Activated CD4-positive, alpha-beta T cell treated with anti-CD3 and anti-CD28 coated beads, Interleukin-2, Interleukin-6, amounts not matched to agents 100 ng/mL and 50 ng/mL, durations not matched to agents 16 hours and 8 hours (primary cell): Measurements from ENCODE around the gene UBE2I.
"Not testable (repeated sequence)": the region's sequence is repeated elsewhere in the genome, so short reads cannot be mapped to it uniquely, and the experiment has no call there.

ENCODE experiments used
- DNase-seq: peaks from one replicate; pipeline ENCODE4 v3.0.0-alpha.2; 2020

Gene UBE2I

DNA sequence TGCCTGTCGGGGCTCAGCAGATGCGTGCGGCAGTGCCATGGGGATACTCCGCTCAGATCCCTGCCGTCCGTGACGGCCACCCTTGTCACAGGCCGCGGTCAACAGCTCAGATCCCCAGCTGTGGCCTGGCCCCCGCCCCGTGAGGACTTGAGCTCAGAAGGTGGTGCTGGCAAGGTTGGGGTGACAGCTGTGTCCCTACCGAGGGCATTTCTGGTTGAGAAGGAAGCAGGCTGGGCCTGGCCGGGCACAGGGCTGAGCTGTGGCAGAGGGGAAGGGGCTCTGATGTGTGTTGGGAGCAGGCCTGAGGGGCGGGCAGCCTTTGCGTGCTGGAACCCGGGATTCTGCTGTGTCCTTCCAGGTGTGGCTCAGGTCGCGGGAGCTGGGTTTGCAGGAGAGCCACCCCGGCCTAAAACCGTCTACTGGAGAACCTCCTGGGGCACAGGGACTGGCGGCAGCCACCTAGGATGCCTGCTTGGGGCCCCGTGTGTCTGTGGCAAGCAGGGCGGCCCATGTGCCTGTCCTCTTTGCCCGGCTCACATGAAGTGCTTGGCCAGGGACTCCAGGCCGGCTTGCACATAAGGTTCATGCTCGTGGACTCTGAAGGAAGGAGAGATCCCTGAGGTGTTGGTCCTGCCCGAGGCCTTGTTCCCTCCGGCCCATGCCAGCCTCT is 5.1 kb downstream of the UBE2I start:
- no peak for DNase-seq

DNA sequence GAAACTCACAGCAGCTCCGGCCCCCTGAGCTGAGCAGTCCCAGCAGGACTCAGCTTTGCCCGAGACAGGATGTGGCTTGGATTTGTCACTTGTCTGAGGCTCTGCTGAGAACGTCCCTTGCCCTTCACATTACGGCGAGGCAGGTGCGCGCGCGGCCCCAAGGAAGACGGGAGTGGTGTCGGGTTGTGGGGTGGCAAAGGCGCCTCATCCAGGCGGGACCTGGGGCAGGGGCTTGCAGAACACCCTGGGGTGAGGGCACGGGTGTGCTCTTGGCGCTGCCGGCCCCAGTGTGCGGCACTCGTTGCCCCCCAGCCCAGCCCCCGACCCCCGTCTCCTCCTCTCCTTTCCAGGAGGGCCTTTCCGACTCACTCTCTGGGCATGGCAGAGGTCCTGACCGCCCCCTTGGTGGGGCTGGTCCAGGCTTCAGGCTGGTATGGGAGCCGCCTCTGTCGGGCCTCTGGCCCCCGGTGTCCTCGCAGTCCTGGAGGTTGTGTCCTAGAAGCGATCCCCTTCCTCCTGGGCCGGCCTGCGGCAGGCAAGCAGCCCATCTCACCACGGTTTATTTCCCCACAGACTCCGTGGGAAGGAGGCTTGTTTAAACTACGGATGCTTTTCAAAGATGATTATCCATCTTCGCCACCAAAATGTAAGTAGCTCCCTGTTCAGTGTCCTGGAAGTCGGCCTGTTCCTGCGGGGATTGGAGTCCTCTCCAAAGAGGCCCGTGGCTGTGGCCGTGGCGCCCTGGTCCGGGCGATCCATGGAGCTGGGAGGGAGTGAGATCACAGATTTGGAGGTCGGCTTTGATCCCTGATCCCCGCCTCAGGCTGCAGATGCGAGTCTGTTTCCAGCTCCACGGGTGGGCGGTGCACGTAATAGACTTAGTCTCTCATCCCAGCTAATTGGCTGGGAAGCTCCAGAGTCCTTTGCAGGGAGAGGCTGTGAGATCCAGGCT is 5.9 kb downstream of the UBE2I start:
- DNase-seq: no peak

DNA sequence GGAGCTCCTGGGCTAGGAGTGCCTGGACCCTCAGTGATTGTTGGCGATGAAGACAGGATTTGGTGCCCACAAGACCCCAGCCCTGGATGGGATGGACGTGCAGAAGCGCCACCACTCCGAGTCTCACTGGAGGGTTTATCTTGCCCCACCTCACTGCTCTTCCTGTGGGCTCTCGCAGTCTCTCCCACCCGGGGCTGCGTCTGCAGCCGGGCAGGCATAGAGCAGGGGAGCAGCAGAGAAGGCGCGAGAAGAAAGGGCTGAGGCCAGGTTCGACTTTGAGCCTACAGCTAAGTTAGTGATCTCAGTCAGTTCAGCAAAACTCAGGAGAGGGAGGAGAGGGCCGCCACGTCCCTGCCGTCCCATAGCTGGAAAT is 6.6 kb downstream of the UBE2I start:
- no peak for DNase-seq

DNA sequence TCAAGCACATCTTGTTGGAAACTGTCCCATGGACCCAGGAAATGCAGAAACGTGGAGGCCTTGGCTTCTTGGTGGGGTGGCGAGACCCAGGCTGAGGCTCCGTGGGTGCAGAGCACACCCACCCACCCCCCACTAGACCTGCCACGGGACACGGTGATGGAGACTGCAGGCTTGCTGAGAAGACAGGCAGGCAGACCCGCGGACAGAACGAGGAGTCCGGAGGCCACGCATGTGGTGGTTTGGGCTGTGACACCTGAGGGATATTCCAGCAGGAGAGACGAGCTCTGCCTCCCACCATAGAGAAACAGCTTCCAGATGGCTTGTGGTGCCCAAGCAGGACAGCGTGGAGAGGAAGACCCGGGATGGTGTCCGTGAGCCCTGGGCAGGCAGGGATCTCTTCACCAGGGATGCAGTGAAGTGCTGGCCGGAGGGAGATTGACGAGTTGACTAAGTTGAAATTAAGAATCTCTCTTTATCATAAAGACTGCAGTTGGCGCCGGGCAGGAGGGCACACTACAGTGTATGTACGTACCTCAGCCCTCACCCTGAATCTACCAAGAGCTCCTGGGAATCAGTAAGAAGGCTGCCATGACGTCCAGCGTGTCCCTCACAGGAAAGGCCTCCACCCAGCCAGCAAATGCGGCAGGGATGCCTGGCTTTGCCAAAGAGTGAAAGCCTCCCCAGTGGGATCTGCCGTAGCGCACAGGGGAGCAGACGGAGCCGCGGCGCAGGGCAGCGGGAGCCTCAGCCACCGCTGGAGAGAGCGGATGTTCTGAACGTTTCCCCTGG is 8.2 kb downstream of the UBE2I start:
- DNase-seq: no peak

DNA sequence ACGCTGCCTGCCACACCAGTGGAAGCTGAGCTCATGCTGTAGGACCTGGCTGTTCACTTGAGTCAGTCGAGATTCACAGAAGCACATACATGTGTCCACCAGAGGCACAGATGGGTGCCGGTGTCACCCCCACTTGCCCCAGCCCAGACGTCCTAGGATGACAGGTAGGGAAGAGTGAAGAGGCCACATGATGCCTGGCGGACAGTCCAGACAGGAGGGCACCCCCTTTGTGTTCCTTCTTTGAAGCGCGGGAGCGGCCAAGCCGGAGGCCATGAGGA is 8.8 kb downstream of the UBE2I start:
- no peak for DNase-seq

DNA sequence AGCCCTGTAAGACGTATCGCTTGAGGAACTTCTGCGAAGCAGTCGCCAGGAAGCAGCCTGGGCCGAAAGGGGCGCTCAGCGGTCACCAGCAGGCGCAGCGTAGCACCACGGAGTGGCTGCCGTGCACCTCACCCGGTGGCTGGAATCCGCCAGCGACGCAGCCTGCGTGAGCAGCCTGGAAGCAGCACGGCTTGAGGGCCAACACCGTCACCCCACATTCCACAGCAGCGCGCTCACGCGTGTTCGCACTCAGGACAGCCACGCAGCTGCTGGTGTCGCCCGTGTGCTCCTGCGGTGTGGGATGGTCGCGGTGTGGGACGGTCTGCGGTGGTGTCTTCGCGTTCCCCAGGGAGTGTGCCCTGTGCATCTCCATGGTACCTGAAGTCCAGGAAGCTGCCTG is 9.6 kb downstream of the UBE2I start:
- no peak for DNase-seq

DNA sequence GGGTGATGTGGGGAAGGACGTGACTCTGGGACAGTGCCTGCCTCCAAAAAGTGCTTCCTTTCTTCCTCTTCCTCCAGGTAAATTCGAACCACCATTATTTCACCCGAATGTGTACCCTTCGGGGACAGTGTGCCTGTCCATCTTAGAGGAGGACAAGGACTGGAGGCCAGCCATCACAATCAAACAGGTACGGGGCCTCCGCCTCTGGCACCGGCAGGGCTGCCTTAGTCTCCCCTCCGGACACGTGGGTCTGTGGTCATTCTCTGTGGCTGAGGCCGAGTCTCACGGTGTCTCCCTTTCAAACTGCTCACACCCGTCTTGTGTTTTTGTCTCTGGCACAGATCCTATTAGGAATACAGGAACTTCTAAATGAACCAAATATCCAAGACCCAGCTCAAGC is 10.7 kb downstream of the UBE2I start:
- DNase-seq: no peak

DNA sequence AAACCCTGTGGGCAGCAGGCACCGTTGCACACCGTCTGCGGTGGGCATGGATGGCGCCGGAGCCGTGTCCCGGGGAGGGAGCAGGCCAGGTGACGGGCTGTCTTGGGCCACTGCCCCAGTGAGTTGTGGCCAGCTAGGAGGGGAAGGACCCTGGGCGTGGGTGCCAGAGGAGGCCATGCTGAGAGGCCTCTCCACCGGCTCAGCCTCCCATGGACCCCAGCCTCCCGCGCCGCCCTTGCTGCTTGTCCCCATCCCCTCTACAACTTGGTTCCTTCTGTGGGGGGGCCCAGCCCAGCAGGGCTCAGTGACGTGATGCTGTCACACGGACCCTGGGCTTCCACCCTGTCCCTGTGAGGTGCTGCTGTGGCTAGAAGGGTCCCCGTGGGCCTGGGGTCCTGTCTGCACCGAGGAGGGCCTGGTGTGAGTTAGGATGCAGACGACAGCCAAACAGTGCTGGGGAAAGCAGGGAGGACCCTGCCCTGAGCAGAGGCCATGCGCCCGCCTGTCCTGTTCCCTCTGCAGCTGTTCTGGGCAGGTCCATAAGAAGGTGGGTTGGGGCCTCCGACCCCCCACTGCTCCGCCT is 11.3 kb downstream of the UBE2I start:
- no peak for DNase-seq

DNA sequence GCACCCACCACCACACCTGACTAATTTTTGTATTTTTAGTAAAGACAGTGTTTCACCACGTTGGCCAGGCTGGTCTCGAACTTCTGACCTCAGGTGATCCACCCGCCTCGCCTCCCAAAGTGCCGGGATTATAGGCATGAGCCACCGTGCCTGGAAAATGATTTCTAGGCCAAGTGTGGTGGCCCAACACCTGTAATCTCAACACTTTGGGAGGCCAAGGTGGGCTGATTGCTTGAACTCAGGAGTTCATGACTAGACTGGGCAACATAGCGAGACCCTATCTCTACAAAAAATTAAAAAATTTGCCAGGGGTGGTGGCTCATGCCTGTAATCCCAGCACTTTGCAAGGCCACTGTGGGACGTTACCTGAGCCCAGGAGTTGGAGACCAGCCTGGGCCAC is 13.0 kb downstream of the UBE2I start:
- DNase-seq: no peak

DNA sequence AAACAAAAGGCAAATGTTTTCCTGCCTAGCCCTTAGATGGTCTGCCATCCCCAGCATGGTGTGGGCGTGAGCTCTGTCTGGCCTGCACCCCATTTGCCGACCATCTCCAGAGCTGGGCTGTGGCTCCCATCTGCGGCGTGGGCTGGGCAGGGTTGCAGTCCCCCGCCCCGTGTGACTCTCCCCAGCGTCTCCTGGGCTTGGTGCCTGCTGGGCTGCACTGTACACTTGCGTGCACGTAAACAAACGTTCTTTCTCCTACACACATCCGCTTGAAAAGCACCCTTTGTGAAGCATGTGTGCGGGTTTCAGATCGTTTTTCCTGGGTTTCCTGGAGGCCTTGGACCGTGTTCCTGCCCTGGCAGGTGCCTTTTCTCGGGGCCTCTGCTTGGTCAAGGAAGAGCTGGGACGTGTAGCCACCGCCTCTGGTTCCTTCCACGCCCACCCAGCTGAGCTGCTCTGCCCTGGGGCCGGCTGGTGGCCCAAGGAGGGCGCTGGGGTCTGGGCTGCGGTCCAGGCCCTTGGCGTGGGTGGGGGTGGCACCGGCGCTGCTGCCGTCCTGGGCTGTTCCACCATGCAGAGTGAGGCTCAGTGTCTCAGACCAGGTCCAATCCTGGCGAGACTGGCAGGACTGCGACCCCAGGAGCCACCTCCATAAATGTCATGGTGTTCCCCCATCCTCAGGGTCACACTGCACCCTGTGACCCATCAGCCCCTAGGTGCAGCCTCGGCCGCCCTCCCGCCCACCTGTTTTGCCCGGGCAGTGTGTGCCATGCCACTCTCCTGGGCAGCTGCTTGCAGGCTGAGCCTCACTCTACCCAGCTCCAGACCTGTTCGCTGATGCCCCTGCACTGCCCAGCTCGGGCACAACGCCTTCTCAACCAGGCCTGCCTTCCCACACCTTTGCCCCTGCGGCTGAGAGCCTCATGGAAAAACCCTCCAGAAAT is 14.1 kb downstream of the UBE2I start:
- DNase-seq: no peak

DNA sequence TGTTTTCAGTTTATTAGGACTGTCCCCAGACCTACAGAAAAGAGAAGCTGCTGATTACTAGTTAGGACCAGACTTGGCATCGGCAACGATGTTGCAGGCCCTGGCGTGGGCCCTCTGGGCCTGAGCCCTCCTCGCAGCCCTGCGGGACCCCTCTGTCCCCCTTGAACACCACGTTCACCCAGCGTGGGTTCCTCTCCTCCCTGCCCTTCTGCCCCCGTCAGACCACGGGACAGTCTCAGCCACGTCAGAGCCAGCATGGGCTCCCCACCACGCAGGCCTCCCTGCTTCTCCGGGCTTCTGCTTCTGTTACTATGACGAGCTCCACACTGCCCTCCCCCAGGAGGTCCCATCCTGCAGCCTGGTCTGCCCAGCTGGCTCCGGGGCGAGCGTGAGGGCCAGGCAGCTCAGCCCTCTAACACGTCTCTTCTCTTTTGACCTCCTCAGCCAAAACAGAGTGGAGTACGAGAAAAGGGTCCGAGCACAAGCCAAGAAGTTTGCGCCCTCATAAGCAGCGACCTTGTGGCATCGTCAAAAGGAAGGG is 14.9 kb downstream of the UBE2I start:
- no peak for DNase-seq

DNA sequence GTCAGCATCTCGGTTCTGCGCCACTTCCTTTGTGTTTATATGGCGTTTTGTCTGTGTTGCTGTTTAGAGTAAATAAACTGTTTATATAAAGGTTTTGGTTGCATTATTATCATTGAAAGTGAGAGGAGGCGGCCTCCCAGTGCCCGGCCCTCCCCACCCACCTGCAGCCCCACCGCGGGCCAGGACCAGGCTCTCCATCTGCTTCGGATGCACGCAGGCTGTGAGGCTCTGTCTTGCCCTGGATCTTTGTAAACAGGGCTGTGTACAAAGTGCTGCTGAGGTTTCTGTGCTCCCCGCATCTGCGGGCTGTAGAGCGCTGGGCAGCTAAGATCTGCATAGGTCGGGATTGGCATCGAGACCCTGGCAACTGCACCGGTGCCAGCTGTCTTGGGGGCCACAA is 15.8 kb downstream of the UBE2I start:
- no peak for DNase-seq

DNA sequence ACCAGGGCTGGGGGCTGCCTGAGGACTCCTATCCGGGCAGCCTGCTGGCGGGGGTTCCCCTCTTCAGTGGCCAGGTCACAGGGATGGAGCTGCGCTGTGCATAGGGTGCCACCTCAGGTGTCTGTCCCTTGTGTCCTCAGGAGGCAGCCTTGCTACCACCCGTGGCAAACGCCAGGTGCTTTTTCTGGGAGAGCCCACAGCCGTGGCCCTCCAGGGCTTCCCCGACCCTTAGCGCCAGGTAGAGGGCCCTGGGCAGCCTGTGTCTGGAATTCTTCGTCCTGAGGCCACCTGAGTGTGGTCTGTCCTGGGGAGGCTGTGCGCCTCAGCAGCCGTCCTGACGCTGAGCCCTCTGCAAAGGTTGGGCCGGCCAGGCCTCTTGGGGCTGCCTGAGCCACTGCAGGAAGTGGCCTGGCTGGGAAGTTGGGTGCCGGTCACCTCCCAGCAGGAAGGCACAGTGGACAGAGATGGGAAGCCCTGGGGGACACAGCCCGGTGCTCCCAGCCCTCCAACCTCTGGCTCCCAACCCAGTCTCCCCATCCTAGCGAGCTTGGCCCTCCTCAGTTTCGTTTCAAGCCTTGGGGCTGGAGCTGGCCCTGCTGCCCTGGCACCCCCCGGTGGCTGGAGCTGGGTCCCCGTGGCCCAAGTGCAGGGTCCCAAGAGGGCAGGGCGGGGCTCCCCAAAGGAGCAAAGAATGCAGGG is 16.4 kb downstream of the UBE2I start:
- no peak for DNase-seq

DNA sequence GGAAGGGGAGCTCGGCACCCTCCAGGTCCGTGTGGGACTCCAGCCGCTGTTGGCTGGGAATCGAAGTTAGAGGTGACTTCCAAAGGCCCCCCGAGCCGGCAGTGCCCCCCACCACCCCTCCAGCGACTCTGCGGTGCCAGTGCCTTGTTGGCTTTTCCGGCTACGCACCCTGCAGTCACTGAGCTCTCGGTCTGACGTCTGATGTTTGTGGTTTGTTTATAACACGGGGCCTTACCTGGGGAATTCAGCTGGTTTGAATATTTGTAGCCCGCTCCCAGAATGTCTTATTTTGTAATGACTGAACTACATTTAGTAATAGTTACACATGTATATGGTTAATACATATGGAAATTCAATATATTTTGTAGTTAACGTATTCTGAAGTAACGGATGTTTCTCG is 17.0 kb downstream of the UBE2I start:
- no peak for DNase-seq

DNA sequence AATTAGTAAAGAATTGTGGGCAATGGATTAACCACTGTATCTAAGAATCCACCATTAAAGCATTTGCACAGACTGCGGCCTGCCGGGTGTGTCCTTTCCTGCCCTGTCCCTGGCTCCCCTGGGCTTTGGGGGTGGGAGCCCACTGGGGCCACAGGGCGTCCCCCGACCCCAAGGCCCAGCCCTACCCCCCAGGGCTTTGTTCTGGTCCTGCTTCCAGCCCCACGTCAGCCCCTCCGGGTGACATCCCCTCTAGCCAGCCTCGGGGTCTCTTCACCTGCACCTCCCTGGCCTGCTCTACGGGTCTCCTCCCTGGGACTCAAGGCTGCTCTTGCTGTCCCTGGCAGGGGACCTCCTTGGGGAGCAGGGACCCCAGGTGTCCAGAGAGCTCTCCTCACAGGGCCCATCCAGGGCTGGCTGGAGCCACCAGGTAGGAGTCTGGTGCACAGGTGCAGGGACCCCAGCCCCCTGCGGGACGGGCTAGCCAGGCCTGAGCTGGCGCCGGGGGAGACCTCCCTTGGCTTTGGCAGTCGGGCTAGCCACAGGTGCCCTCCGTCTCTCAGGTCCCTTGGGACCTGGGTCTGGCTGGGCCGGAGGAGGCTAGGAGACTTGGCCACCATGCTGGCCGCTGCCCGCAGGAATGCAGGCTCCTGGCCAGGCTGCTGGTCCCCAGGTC is 17.6 kb downstream of the UBE2I start:
- DNase-seq: no peak

DNA sequence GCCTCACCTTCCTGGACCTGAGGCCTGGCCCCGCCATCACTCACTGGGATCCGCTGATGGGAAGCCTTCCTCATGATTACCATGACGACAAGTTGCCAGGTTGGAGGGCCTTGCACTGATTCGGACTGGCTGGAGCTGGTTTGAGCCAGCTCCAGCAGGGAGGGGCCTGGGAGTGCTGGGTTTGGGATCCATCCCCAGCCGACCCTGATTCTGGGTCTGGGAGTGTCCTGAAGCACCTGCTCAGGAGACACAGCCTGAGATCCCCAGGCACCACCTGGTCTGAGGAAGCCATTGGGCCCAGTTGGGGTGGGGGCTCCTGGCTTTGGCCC is 18.1 kb downstream of the UBE2I start:
- no peak for DNase-seq

DNA sequence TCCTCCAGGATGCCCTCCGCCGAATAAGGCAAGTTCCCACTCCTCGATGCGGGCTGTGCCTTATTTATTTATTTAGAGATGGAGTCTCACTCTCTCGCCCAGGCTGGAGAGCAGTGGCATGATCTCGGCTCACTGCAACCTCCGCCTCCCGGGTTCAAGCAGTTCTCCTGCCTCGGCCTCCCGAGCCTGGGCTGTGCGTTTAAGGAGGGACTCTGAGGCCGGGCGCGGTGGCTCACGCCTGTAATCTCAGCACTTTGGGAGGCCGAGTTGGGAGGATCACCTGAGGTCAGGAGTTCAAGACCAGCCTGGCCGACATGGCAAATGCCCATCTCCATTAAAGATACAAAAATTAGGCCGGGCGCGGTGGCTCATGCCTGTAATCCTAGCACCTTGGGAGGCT is 18.7 kb downstream of the UBE2I start:
- not testable (repeated sequence) for DNase-seq

DNA sequence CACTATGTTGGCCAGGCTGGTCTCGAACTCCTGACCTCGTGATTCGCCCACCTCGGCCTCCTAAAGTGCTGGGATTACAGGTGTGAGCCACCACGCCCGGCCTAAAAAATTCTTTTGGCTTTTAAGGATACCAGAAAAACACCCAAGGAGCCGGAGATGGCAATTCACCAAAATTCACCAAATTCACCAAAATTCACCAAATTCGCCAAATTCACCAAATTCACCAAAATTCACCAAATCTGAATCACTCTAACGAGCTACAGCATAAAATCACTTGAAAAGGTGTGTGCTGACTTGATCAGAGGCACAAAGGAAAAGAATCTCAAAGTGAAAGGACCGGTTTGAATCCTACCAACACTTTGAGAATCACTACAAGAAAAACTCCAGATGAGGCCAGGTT is 19.5 kb downstream of the UBE2I start:
- DNase-seq: not testable (repeated sequence)

DNA sequence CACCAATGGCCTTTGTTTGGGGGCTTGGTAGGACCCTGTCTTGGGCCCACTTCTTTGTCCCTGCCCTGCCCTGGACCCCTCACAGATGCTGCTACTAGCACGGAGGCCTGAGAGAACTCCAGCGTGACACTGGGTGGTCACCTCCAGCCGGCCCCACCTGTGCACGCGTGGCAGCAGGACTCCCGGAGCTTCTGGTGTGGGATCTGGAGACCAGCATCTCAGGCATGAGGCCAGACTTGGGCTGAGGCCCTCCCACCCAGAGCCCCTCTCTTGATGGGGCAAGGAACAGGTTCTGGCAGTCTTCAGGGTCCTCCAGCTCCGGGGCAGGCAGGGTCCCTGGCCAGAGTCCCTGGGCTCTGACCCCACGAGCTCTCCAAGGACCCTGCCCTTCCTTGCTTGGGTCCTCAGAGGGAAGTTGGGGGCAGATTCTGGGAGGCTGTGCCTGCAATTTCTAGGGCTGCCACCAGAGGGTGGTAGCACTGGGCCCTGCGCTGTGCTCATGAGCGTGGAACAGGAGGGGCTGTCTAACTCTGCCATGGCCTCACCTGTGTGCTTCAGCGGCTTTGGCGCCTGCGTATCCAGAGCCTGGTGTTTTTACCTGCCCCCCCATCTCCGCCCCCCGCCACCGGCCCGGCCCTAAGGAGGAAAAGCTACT is 21.0 kb downstream of the UBE2I start:
- peak; percentile 34 for DNase-seq

DNA sequence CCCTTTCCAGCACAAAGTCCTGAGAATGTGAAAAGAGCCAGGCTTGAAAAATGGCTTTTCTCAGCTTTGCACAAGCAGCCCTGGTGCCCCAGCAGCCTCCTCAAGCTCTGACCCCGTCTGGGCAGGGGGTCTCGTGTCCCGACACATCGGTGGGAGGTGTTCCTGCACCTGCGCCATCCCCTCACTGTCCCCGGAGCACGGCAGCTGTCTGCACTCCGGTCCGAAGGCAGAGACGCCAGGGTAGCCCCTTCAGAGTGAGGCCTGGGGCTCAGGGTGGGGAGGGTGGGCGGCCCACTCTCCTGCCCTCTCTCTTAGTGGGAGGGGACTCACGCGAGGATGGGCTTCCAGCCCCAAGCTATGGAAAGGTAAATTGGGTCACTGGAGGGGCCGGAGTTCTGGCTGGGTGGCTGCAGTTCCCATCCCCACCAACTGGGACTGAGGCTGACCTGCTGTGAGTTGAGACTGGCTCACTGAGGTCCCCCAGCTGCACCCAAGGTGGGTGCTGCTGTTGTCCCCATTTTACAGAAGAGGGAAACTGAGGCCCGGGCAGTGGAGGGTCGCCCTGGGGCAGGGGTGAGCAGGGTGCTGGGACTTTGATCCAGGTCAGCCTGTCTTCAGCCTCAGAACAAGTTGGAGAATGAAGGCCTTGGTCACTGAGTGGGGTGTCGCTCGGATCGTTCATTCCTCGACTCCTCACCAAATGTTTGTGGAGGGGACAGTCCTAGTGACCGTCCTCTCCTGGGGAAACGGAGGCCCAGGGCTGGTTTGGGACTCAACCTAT is 21.7 kb downstream of the UBE2I start:
- no peak for DNase-seq
